ENCODE measurements around the gene RBM39.

Gene RBM39

DNA sequence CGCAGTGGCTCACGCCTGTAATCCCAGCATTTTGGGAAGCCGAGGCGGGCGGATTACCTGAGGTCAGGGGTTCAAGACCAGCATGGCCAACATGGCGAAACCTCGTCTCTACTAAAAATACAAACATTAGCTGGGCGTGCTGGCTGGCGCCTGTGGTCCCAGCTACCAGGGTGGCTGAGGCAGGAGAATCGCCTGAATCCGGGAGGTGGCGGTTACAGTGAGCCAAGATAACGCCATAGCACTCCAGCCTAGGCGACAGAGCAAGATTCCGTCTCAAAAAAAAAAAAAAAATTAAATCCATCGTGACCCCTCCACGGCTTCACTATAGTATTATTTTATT lies 76.1 kb downstream of the RBM39 start:
- DNase-seq, result no peak

DNA sequence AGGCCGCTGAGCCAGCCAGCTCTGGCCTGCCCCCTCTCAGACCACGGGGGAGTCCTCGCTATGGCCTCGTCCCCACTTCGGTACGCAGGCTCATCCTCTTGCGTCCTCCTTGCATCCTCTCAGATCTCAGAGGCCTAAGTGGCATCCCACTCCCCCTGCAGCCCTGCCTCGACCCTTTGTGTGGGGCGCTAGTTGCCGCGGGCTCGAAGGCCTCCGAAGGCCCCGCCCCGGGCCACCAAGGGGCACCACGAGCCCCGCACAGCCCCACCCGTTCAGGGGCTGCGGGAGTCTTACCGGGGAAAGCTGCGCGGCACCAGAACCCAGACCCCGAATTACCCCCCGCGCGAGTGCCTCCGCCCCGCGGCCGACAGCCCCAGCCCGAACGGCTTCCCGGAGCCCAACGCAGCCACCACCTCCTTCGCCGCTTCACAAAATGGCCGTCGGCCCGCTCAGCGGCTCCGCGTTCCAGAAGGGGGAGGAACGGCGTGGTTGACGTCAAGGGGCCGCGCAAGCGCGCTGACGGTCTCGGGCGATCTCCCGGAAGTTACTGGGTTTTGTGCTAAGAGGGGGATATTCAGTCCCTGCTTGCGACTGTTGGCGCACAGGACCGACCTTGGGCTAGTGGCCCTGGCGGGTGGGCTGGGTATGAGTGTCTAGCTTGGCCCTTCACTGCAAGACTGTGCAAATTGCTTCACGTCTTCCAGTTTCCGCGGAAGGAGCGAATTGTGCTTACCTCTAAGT lies 77.4 kb downstream of the RBM39 start, which contains the start of the genes CPNE1 and RBM12:
CPNE1 (minus strand) TSS at position 435 of the 741 bp plus-strand sequence. CDS start 31,977 bp downstream, outside the sequence.
RBM12 (minus strand) TSS at position 435 of the 741 bp plus-strand sequence. CDS start 9,578 bp downstream, outside the sequence.
- peak; percentile 96 for DNase-seq

- peak; percentile 68 for DNase-seq
These were observed 78.3 kb downstream of the RBM39 start for GRCh38 chr20:35663516-35664465.

GRCh38 chr20:35662551-35662950 lies 79.5 kb downstream of the RBM39 start:
- DNase-seq, result no peak

DNA sequence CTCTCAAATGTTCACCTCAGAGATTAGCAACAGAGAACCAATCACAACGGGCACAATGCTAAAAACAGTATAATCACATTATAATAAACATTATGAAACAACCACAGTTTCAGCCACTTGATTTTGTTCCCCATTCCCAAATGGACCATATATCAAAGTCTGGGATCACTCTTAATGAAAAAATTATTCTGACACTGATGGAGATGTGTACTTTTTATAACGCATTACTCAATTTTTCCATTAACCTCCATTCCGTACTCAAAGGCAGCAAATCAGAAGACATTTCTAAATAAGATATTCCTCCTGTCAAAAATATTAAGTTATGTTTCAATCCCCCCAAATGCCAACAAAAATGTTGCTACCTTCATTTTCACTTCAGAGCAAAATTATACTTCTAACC lies 80.2 kb downstream of the RBM39 start:
- no peak for DNase-seq

DNA sequence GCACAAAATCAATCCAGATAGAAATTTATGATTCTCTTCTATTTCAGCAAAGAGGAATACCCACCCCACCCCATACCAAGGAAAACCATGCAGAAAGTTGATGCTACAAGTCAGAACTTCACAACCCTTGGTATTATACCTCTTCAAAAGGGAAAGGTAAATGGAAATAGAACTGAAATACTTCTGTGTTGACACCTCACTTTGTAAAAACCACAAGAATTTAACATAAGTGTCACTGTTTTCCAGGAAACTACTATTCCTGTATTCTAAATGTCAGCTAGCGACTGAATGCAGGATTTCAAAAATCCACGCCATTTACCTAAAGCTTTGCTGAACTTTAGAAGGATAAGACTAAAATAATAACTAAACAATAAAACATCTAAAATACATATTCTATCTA lies 81.0 kb downstream of the RBM39 start:
- no peak for DNase-seq

DNA sequence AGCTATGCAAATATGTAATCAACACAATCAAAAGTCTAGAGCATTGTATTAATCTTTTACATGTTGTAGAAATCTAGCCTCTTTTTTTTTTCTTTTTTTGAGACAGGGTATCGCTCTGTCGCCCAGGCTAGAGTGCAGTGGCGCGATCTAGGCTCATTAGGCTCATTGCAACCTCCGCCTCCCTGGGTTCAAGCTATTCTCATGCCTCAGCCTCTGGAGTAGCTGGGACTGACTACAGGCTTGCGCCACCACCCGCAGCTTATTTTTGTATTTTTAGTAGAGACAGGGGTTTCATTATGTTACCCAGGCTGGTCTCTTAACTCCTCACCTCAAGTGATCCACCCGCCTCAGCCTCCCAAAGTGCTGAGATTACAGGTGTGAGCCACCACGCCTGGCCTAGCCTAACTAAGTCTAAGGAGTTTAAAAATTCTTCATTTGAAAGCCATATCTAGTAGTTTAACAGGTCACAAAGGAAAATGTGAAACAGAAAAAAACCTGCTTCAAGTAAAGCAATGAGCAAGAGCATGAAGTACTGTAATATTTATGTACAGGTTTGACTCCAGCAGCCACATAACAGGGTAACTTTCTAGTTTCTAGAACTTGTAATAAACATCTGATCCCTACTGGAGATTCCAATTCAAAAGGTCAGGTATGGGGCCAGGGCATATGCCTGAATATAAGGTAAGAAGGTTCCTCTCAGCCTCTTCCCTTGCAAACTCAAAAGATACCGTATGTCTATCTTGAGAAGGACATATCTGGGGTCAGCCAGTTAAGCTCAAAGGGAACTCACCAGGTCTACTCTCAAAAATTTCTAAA lies 81.7 kb downstream of the RBM39 start:
- no peak for DNase-seq

DNA sequence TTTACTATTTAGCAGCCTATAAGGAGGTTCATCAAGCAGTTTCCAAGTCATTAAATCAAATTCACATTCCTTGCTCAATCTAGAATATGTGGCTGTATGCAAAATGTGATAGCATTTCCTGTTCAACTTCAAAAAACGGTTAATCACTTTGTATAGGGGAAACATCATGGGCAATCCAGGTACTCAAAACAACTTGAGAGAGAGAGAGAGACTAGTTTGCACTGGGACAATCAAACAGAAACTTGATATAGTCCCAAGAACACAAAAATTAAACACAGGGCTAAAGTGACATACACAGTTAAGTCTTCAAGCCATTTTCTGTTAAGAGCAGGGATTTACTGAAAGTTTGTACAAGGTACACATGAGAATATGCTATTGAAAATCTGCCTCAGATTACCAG lies 84.8 kb downstream of the RBM39 start:
- DNase-seq, result no peak

- no peak for DNase-seq
These were observed 87.6 kb downstream of the RBM39 start for GRCh38 chr20:35654415-35654814.

DNA sequence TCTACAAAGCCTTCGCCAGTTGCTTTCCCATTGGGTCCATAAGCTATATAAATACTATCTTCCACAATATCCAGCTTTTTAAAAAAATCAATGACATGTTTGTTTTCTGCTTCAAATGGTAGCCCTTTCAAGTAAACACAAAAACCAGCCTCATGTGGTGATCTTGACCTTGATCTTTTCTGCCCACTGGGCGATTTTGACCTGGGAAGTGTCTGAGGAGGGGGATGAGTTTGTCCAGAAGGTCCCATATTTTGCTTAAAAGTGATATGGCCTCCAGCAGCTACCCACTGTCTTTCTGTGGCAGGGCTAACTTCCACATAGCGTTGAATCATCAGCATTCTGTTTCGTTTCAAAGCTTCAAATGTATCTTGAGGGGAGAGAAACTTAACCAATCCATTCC lies 88.2 kb downstream of the RBM39 start:
- no peak for DNase-seq

Data from hematopoietic multipotent progenitor cell treated with erythropoietin and hydrocortisone succinate and interleukin-3 and kit ligand, for 6 days (in vitro differentiated cells).